ENCODE measurements around the gene DSCAML1.

DSCAML1 gene

GRCh38 chr11:117569911-117570310 is 227.1 kb downstream of the DSCAML1 start:
- Mint-ChIP-seq H3K9me3 (peaks cover 10% of the 10 kb centered on the region), H3K27ac (no peak overlapping the region), H3K4me1 (no peaks in the 10 kb centered on the region), H3K27me3 (ENCODE audit: low read depth, poor library complexity) (peaks cover 23% of the 10 kb centered on the region), H3K36me3 (ENCODE audit: low read depth) (no peaks in the 10 kb centered on the region), H3K4me3 (no peak overlapping the region)
- no peak for DNase-seq
- no peak for TF ChIP-seq CTCF (IDR thresholded peaks at IDR 0.05)

- H3K4me1 Mint-ChIP-seq: no peaks in the 10 kb centered on the region
- H3K27me3 Mint-ChIP-seq (ENCODE audit: low read depth, poor library complexity): peaks cover 34% of the 10 kb centered on the region
- TF ChIP-seq CTCF (IDR thresholded peaks at IDR 0.05): no peak
- H3K36me3 Mint-ChIP-seq (ENCODE audit: low read depth): no peaks in the 10 kb centered on the region
- no peak for DNase-seq
- no peak overlapping the region for H3K4me3 Mint-ChIP-seq
- H3K9me3 Mint-ChIP-seq: peaks cover 10% of the 10 kb centered on the region
- no peak overlapping the region for H3K27ac Mint-ChIP-seq
Observed at GRCh38 chr11:117565709-117566108, 231.3 kb downstream of the DSCAML1 start.

GRCh38 chr11:117564321-117564720 is 232.7 kb downstream of the DSCAML1 start:
- Mint-ChIP-seq H3K9me3 (peaks cover 6% of the 10 kb centered on the region), H3K27ac (no peak overlapping the region), H3K36me3 (ENCODE audit: low read depth) (no peaks in the 10 kb centered on the region), H3K4me1 (no peaks in the 10 kb centered on the region), H3K27me3 (ENCODE audit: low read depth, poor library complexity) (peaks cover 28% of the 10 kb centered on the region), H3K4me3 (no peak overlapping the region)
- no peak for DNase-seq
- no peak for TF ChIP-seq CTCF (IDR thresholded peaks at IDR 0.05)

- Mint-ChIP-seq H3K27ac (no peak overlapping the region), H3K27me3 (ENCODE audit: low read depth, poor library complexity) (peaks cover 31% of the 10 kb centered on the region), H3K36me3 (ENCODE audit: low read depth) (no peaks in the 10 kb centered on the region), H3K9me3 (peaks cover 2% of the 10 kb centered on the region), H3K4me1 (no peaks in the 10 kb centered on the region), H3K4me3 (no peak overlapping the region)
- TF ChIP-seq CTCF (IDR thresholded peaks at IDR 0.05): no peak
- DNase-seq: no peak
Observed at GRCh38 chr11:117563556-117563955, 233.5 kb downstream of the DSCAML1 start.

GRCh38 chr11:117562136-117562535 is 234.9 kb downstream of the DSCAML1 start:
- H3K27me3 Mint-ChIP-seq (ENCODE audit: low read depth, poor library complexity): peaks cover 32% of the 10 kb centered on the region

More at GRCh38 chr11:117562136-117562535, 234.9 kb downstream of the DSCAML1 start:
- peaks cover 8% of the 10 kb centered on the region for H3K4me1 Mint-ChIP-seq
- no peaks in the 10 kb centered on the region for H3K36me3 Mint-ChIP-seq (ENCODE audit: low read depth)
- DNase-seq: no peak
- TF ChIP-seq CTCF (IDR thresholded peaks at IDR 0.05): no peak
- no peak overlapping the region for H3K27ac Mint-ChIP-seq
- no peak overlapping the region for H3K4me3 Mint-ChIP-seq
- H3K9me3 Mint-ChIP-seq: no peaks in the 10 kb centered on the region
